ENCODE data around the gene PARD3. TPM values are rescaled to one million over a fixed set of nuclear protein-coding genes. Genes with fewer than 3 reads are reported as not detected.

The PARD3 gene
- total RNA-seq, 1 donor from 2014 or later = 97.8 TPM

GRCh38 chr10:34731213-34731612, 83.9 kb downstream of the PARD3 start:
- no peak overlapping the region for H3K4me3 ChIP-seq (ENCODE audit: low read depth, low read length)
- TF ChIP-seq CTCF (conservative IDR thresholded peaks at IDR 0.05; ENCODE audit: low read depth, low read length) = no peak
- DNase-seq (ENCODE audit: low read depth) = no peak

DNA sequence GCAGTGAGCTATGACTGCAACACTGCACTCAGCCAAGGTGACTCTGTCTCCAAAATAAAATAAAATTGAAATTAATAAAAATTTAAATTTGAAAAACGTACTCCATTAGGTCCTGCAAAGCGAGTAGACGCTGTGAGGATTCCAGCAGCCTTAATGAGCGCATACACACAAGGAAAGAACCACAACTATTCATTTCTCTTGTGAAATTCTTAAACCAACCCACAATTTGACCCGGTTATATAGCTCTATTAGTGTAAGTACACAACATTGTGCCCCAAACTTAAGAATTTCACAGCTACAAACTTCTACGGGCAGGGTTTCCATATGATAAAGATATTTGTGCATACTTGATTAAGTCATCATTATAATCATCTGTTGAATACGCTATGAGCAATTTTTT, 84.4 kb downstream of the PARD3 start:
- DNase-seq (ENCODE audit: low read depth) = no peak
- no peak overlapping the region for H3K4me3 ChIP-seq (ENCODE audit: low read depth, low read length)
- TF ChIP-seq CTCF (conservative IDR thresholded peaks at IDR 0.05; ENCODE audit: low read depth, low read length) = no peak

GRCh38 chr10:34729619-34730018, 85.5 kb downstream of the PARD3 start:
- H3K4me3 ChIP-seq (ENCODE audit: low read depth, low read length) = no peak overlapping the region
- TF ChIP-seq CTCF (conservative IDR thresholded peaks at IDR 0.05; ENCODE audit: low read depth, low read length) = no peak
- DNase-seq (ENCODE audit: low read depth) = no peak

GRCh38 chr10:34728361-34728760, 86.7 kb downstream of the PARD3 start:
- no peak for DNase-seq (ENCODE audit: low read depth)
- no peak overlapping the region for H3K4me3 ChIP-seq (ENCODE audit: low read depth, low read length)
- TF ChIP-seq CTCF (conservative IDR thresholded peaks at IDR 0.05; ENCODE audit: low read depth, low read length) = no peak

DNA sequence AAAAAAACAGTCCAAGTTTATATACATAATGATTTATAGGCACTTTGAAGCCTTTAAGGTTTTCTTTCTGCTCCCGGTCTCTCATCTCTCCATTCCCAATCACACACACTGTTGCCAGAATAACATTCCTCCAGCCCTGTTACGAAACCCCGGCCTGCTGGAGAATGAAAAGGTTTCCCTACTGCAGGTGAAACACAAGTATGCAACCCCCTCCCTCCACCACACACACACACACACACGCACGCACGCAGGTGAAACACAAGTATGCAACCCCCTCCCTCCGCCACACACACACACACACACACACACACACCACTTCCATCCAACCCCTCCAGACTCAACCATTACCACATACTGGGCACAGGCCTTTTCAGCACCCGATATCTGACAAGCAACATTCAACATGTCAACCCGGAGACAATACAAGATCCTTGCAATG, 87.5 kb downstream of the PARD3 start:
- DNase-seq (ENCODE audit: low read depth) = no peak
- TF ChIP-seq CTCF (conservative IDR thresholded peaks at IDR 0.05; ENCODE audit: low read depth, low read length) = no peak

GRCh38 chr10:34726862-34727261, 88.2 kb downstream of the PARD3 start:
- no peak for DNase-seq (ENCODE audit: low read depth)
- no peak for TF ChIP-seq CTCF (conservative IDR thresholded peaks at IDR 0.05; ENCODE audit: low read depth, low read length)
- peak overlapping the region; percentile 6 for H3K4me3 ChIP-seq (ENCODE audit: low read depth, low read length)

More for the DNA sequence above, 87.5 kb downstream of the PARD3 start:
- no peak overlapping the region for H3K4me3 ChIP-seq (ENCODE audit: low read depth, low read length)

DNA sequence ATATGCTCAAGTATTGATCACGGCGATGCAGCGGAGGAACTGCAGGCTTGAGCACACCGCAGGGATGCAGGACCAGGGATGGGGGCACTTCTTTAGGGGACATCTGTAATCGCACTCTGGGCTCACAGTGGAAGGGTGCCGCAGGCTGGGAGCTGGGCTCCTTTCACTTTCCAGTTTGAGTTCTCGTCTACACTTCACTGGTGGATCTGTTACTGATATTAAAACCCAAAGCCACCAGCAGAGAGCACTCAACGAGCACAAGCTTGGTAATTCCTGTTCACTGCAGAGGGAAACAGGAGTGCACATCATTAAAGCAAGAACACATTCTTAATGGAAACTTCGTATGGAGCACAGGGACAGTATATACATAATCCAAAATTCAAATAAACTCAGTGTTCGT, 91.3 kb downstream of the PARD3 start:
- DNase-seq (ENCODE audit: low read depth) = no peak
- peak; percentile 70 for TF ChIP-seq CTCF (conservative IDR thresholded peaks at IDR 0.05; ENCODE audit: low read depth, low read length)
- H3K4me3 ChIP-seq (ENCODE audit: low read depth, low read length) = peak overlapping the region; percentile 15
